Measurements from ENCODE around the gene CTNNBL1.

The CTNNBL1 gene

DNA sequence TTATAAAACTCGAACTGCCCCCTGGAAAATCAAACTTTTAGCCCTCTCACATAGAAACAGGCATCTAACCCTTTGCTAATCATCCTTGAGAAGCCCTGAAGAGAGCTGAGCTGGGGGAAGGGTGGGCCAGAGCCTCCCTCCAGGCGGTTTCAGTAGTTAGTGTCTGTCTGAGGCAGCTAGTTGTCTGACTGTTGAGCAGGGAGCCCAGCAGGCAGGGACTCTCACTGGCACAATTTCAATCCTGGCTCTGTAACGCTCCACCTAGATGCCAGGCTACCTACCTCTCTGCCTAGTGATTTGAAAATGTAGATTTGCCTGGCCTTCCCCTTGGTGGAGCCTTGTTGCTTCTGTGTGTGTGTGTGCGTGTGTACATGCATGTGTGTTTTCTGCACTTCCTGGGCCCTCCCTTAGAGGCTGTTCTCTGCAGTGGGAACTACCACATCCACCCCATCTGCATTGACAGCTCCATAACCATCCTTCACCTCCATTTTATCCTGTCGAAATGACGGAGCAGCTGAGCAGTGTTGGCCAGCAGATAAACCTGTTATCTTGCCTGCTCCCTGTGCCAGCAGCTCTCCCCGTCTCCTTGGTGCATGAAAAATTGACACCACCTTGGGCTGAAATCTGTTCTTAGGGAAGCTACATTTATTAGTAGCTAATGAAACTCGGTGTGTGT, 139.5 kb downstream of the CTNNBL1 start:
- TF ChIP-seq MYC (IDR thresholded peaks at IDR 0.05; ENCODE audit: low read depth, low read length) (no peak), POLR2A (IDR thresholded peaks at IDR 0.05; ENCODE audit: extremely low read depth, insufficient read length) (no peak)
- TF ChIP-seq, protein P1, sequence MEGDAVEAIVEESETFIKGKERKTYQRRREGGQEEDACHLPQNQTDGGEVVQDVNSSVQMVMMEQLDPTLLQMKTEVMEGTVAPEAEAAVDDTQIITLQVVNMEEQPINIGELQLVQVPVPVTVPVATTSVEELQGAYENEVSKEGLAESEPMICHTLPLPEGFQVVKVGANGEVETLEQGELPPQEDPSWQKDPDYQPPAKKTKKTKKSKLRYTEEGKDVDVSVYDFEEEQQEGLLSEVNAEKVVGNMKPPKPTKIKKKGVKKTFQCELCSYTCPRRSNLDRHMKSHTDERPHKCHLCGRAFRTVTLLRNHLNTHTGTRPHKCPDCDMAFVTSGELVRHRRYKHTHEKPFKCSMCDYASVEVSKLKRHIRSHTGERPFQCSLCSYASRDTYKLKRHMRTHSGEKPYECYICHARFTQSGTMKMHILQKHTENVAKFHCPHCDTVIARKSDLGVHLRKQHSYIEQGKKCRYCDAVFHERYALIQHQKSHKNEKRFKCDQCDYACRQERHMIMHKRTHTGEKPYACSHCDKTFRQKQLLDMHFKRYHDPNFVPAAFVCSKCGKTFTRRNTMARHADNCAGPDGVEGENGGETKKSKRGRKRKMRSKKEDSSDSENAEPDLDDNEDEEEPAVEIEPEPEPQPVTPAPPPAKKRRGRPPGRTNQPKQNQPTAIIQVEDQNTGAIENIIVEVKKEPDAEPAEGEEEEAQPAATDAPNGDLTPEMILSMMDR (IDR thresholded peaks at IDR 0.05; ENCODE audit: low read depth, low read length) = no peak
- TF ChIP-seq, protein P2, sequence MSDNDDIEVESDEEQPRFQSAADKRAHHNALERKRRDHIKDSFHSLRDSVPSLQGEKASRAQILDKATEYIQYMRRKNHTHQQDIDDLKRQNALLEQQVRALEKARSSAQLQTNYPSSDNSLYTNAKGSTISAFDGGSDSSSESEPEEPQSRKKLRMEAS (IDR thresholded peaks at IDR 0.05; ENCODE audit: low read depth, low read length) = no peak

DNA sequence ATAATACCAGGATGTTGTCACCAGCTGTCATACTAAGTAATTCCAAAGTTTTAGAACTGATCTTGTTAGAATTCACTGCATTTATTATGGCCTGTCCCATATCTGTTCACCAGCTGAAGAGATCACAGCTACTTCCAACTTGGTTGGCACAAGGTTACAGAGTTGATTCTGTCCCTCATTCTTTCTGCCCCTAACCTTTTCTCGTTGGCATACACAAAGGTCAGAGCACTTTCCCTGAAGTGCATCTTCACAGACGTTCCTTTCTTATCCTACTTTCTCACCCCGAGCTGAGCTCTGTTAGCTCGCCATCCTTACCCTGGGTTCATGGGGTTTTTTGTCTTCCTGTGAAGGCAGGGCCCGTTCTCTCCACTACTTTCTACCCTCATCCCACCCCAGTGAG, 143.1 kb downstream of the CTNNBL1 start:
- DNase-seq (ENCODE audit: low read depth) = no peak
- TF ChIP-seq, protein P1 (IDR thresholded peaks at IDR 0.05; ENCODE audit: low read depth, low read length) = no peak
- TF ChIP-seq POLR2A (IDR thresholded peaks at IDR 0.05; ENCODE audit: extremely low read depth, insufficient read length) = no peak
- TF ChIP-seq, protein P2 (IDR thresholded peaks at IDR 0.05; ENCODE audit: low read depth, low read length) = no peak
- TF ChIP-seq MYC (IDR thresholded peaks at IDR 0.05; ENCODE audit: low read depth, low read length) = no peak
- H3K4me3 ChIP-seq (ENCODE audit: low read depth, low read length) = no peak overlapping the region

More for the DNA sequence above, 139.5 kb downstream of the CTNNBL1 start:
- no peak overlapping the region for H3K4me3 ChIP-seq (ENCODE audit: low read depth, low read length)
- DNase-seq (ENCODE audit: low read depth) = no peak

DNA sequence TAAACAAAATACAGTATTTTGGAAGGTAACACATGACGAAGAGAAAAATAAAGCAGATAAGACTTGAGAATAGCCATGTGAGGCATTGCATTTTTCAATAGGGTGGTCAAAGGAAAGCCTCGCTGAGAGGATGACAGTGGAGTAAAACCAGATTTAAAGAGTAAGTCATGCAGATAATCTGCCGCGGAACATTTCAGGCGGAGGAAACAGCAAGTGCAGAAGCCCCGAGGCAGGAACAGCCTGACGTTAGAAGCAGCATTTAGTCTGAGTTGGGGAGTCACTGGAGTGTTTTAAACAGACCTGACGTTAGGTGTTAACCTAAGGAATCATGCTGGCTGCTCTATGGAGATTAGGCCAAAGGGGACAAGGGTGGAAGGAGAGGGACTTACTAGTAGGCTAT, 144.1 kb downstream of the CTNNBL1 start:
- no peak for TF ChIP-seq MYC (IDR thresholded peaks at IDR 0.05; ENCODE audit: low read depth, low read length)
- TF ChIP-seq, protein P2 (IDR thresholded peaks at IDR 0.05; ENCODE audit: low read depth, low read length) = no peak
- TF ChIP-seq, protein P1 (IDR thresholded peaks at IDR 0.05; ENCODE audit: low read depth, low read length) = no peak
- no peak for TF ChIP-seq POLR2A (IDR thresholded peaks at IDR 0.05; ENCODE audit: extremely low read depth, insufficient read length)
- no peak for DNase-seq (ENCODE audit: low read depth)
- H3K4me3 ChIP-seq (ENCODE audit: low read depth, low read length) = no peak overlapping the region

DNA sequence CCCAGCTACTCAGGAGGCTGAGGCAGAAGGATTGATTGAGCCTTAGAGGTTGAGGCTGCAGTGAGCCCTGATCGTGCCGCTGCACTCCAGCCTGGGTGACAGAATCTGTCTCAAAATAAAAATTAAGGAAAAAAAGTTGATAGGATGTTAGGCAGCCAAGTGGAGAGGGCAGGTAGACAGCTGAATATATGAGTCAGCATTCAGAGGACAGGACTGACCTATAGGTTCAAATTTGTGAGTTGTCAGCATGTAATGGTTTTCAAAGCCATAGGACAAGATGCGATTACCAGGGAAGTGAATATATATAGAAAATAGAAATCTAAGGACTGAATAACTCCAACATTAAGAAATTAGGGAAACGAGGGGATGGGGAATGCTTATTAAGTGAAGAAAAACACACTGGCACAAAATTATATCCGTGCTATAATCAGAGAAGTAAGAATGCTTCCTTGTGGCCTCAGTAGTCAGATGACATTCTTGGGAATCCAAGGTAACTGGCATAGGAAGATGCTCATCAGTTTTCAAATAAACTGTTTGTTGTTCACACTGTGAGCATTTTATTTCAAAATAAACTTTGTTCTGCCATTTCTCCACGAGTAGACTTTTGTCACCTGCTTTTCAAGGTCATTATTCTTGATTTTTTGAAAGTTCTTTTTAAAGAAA, 145.1 kb downstream of the CTNNBL1 start:
- DNase-seq (ENCODE audit: low read depth) = no peak
- TF ChIP-seq, protein P1 (IDR thresholded peaks at IDR 0.05; ENCODE audit: low read depth, low read length) = no peak
- no peak for TF ChIP-seq POLR2A (IDR thresholded peaks at IDR 0.05; ENCODE audit: extremely low read depth, insufficient read length)
- no peak for TF ChIP-seq MYC (IDR thresholded peaks at IDR 0.05; ENCODE audit: low read depth, low read length)
- TF ChIP-seq, protein P2 (IDR thresholded peaks at IDR 0.05; ENCODE audit: low read depth, low read length) = no peak
- no peak overlapping the region for H3K4me3 ChIP-seq (ENCODE audit: low read depth, low read length)

DNA sequence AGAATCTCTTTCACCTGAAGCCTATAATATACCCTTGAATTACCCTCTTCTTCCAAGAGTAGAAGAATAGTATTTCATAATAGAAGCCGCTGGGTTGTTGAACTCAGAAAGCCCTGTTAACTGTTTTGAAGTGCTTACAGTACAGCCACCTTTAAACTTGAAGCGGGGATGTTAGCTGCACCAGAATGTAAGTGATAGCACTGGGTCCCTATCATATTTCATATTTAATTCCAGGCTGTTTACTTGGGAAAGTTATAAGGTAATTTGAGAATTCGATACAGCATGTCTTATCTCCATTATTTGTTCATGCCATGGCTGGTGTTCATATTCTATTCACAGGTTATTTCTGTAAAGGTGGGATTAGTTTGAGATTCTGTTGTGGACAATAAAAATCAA, 145.6 kb downstream of the CTNNBL1 start:
- TF ChIP-seq, protein P1 (IDR thresholded peaks at IDR 0.05; ENCODE audit: low read depth, low read length) = no peak
- no peak for TF ChIP-seq POLR2A (IDR thresholded peaks at IDR 0.05; ENCODE audit: extremely low read depth, insufficient read length)
- TF ChIP-seq, protein P2 (IDR thresholded peaks at IDR 0.05; ENCODE audit: low read depth, low read length) = no peak
- no peak for TF ChIP-seq MYC (IDR thresholded peaks at IDR 0.05; ENCODE audit: low read depth, low read length)
- no peak overlapping the region for H3K4me3 ChIP-seq (ENCODE audit: low read depth, low read length)
- DNase-seq (ENCODE audit: low read depth) = no peak

All from NB4 (cell line).